ENCODE data around the gene PRR15. TPM values are rescaled to one million over a fixed set of nuclear protein-coding genes. Genes with fewer than 3 reads are reported as not detected.

PRR15 gene, protein sequence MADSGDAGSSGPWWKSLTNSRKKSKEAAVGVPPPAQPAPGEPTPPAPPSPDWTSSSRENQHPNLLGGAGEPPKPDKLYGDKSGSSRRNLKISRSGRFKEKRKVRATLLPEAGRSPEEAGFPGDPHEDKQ
- 0.59 and 14.2 TPM in 2 replicates for total RNA-seq (ENCODE audit: low replicate concordance)

DNA sequence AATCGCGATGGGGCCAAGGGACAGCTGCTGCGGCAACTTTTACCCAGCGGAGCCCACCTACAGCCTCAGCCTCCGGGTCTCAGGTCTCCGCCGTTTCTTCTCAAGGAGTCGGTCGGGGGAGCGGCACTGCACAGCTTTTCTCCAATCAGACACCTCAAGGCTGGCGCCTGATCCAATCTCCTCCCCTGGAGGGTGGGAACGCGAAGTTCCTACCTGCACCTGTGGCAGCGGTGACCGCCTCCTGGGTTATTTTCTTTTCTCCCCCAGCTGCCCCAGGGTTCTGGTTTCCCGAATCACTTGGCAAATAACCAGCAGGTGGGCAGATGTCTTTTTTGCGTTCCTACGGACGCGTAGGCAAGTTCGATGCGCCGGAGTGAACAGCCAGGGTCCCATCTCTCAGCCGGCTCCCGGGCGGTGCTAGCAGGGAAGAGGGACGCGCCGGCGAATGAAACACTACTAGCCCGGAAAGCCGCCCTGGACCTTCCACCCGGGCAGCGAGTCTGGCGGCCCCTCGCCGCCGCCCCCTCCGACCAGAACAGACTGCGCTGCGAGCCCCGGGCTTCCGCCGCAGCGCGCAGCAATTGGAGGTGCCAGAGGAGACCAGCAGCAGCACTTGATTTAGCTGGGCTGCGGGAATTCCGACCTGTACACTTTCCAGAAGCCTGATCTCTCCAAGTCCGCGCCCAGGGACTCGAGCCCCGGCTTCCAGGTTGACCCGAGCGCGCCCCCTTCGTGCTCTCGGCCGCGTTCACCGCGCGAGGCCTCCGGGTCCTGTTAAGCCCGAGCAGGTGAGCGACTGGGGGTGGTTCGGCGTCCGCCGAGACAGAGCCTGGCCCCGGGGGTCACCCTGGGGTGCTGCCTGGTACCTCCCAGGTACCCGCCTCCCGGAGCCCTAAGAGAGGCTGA is at the start of gene PRR15:
Gene PRR15 (plus strand): TSS at position 246 of the 906 bp plus-strand sequence. CDS start 2,495 bp downstream, outside the sequence.

Other genes with a start within 250 kb of the PRR15 start
- not detected in 2 replicates for gene WIPF3, start 242.7 kb downstream of the PRR15 start, total RNA-seq (ENCODE audit: low replicate concordance)

Measured in smooth muscle cell of the coronary artery (primary cell).